GM18508 (cell line): ENCODE data around the gene ZNF354C.

Source experiments
- ATAC-seq: cut with Tn5 transposase; IDR thresholded peaks from one replicate; pipeline ENCODE4 v1.9.1; 2021; ENCODE audit warnings: moderate number of reproducible peaks; ENCODE audit not compliant: insufficient read depth, unreplicated experiment

Gene ZNF354C

DNA sequence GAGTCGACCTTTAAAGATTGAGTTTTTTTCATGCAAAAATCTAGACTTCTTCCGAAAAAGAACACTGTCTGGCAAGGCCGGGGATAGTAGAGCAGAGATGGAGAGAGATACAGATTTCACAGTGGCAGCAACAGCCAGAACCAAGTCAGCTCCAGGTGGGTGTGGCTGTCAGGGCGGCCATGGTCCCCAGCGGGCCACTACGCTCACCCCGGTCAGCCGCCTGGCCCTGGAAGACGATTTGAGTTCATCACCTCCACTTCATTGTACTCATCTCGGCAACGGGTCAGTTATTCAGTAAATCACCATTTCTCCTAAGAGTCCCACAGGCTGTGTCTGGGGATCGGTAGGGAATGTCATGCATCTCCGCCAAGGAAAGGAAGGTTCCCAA is 53.0 kb downstream of the ZNF354C start:
- ATAC-seq, result no peak

DNA sequence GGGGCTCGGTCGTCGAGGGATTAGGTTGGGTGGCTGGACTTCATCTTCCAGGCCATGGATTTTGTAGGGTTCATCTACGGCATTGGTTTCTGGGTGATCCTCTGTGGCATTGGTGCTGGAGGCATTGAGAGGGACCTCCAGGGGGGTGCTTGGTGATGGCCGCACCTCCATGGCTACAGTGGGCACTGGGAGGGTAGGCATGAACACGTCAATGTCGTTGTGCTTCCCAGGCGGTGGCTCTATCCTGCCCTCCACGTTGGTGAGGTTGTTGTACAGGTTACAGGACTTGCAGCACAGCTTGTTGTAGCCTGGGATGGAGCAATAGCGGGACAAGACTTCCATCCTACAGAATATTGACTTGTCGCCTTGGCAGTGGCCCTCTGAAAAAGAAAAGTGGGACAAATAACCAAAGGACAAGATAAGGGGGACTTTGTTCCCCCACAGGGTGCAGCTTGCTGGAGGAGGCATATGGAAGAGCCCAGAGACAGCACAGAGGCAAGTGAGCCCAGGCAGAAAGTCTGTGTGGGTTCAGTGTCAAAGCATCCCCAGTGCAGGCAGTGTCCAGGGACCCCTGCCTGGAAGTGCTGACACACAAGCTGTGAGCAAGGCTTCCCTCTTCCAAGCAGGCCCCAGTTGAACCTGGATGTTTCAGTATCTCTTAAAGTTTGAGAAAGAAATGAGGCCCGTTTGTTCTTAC is 53.9 kb downstream of the ZNF354C start:
- no peak for ATAC-seq

DNA sequence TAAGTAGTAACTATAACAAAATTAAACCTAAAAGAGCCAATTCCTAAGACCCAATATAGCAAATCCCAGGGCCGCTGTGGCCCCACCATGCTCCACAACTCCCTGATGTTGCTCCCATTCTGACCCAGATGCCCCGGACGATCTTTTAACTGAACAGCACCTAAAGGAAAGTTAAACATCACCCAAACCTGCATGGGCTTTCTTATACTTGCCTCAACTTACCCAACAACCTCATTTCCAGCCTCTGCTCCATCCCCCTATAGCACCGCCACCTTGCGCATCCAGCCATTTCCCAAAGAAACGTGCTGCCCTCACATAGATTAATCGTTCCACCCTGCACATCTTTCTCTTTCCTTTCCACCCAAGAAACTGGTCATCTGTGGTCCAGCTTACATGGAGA is 54.6 kb downstream of the ZNF354C start:
- no peak for ATAC-seq

DNA sequence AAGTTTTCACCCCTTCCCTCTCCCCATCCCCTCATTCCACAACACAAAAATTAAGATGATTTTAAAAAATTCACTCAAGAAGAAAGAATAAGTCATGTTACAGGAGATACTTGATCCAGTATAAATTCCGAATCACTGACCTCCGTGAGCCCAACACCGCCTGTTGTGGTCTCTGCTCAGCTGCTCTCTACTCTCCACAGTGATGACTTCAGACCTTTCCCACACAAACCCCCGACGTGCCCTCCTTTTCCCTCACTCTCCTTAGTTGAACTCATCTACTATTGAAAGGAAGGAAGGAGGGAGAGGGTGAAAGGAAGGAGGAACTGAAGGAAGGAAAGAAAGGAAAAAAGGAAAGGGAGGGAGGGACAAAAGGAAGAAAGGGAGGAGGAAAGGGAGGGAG is 55.1 kb downstream of the ZNF354C start:
- no peak for ATAC-seq

DNA sequence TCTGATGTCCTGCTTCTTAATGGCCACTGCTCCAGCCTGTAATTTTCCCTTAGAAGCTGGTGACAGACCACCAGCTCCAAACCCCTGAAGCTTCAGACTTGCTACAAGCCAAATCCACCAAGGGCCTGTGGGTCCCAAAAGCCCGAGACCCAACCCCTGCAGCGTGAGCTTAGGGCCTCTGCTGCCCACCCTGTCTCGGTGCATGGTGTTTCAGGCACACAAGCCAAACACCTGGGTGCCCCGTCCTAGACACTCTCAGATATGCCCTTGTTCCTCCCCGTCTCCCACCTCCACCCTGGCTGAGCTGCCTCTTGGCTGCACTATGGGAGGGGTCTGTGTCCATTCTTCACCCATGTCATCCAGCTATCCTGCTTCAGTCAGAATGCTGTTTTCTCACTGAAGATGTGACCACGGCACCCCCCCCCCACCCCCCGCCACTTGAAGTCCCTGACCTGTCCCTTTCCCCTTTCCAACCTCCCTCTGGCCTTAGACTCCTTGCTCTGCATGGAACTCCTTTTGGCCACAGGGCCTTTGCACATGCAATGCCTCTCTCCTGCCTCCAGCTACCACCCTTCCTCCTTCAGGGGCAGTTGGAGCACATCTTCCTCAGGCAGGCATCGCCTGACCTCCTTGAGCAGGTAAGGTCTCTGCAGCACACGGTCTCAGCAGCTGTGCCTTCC is 55.8 kb downstream of the ZNF354C start:
- no peak for ATAC-seq

DNA sequence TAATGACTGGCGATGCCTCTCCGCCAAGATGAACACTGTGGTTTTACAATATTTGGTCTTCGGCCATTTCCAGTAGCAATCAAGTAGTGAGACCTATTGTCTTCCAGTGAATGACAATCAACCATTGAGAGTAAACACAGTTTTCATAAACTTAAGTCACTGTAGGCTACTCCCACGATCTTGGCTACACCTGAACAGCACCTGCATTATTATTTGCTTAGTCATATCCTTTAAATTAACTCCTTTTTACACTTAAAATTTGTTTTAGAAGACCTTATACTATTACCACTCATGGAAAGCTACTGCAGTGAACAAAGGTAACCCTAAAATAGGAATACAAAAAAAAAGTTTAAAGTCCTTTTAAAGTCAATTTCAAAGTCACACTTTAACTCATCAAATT is 58.2 kb downstream of the ZNF354C start:
- no peak for ATAC-seq

DNA sequence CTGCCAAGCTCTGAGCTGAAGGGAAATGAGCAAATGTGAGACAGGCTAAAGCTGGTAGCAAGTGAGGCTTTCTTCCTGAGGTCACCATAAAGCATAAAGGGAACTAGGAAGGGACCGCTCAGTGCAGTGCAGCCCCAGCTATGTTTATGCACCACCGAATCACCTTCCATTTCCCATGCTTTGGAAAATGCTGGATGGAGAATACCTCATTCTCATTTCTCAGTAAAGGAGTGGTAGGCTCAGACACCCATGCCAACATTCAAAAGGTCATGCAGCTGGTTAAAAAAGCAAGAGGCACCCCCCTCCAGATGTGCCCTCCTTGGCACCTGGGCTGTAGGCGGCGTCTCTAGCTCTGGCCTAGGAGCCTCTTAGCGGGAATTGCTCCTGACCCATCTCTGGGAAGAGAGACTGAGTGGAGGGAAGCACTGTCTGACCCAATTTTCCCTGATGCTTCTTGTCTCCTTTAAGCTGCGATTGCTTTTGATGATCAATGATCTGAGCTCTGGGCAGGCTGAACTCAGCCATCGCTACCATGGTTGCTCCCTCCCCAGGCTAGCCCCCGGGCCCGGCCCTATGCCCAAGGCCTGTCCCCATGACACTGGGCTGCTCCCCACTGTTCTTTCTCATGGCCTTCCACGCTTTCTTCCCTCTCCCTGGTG is 58.7 kb downstream of the ZNF354C start:
- no peak for ATAC-seq

DNA sequence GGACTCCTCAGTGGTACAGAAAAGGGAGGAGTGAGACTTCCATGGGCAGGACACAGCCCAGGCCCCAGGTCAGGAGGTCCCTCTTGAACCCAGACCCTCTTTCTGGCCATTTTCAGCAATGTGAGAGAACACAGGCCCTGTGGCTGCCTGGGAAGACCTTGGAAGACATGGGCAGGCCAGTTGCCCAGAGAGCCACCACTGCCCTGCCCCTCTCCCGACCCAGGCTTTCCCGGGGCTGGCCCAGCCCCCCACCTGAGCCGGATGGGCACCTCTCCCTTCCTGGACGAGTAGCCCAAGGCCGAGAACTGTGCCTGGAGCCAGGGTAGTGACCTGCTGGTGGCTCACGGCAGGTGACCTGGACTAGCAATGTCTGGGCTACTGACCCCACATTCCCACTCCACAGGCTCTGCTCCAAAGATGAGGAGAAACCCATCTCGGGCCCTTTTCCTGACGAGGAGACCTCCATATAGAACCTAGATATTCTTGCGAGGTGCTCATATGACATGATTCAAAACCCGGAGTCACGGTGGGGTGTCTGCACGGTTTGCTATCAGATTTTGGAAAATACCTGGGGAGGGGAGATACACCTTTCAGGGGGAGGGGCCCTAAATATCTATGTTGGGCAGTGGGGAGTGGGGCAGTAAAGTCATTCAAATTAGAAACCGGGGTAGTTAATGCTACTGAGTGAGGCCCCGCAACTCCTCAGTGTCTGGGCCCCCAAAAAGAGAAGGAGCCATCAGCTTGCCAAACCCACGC is 59.4 kb downstream of the ZNF354C start:
- no peak for ATAC-seq

DNA sequence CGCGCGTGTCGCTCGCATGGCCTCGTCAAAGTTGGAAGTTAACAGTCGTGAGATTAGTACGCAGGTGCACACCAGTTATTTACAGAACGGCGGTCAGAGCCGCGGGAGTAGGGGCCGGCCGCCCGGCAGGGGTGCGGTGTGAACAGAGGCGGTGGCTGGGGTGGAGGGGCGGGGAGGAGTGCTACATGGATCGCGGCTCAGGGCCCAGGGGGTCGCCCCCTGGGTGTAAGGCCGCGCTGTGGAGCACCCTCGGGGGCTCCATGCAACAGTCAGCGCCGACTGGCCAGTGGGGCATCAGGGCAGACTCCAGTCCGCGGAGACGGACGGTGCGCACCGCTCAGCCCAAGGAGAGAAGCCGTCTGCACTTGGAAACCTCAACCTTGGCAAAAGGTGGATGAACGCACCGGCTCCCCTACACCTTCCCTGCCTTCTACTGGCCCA is 60.3 kb downstream of the ZNF354C start:
- ATAC-seq, result no peak

DNA sequence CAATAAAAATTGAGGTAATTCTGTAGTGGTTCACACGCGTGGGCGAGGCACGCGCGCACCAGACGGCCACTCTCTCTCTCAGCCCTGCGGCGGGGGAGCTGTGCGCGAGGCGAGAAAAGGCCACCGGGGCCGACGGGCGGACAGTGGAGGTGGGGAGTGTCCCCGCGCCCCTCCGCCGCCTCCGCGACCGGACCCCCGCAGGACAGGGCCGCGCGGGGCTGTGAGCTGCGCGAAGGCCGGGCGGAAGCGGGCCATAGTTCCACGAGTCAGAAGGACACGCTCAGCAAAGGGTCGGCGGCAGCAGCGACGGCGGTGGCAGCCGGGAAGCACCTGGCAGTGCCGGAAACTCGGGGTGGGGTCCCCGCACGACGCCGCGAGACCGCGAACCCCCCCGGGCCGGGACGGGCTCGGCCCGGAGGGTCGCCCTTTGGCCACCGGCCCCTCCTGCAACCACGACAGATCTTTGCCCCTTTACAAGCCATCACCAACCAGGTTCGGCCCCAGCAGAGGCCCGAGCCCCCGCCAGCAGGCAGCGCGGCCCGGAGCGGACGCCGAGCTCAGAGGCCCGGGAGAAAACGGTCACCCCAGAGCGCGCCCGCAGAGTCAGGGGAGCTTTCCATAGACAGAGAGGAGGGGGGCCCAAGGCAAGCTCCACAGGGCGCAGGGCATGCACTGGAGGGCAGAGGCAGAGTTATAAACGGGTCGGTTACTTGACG is 60.9 kb downstream of the ZNF354C start:
- no peak for ATAC-seq

DNA sequence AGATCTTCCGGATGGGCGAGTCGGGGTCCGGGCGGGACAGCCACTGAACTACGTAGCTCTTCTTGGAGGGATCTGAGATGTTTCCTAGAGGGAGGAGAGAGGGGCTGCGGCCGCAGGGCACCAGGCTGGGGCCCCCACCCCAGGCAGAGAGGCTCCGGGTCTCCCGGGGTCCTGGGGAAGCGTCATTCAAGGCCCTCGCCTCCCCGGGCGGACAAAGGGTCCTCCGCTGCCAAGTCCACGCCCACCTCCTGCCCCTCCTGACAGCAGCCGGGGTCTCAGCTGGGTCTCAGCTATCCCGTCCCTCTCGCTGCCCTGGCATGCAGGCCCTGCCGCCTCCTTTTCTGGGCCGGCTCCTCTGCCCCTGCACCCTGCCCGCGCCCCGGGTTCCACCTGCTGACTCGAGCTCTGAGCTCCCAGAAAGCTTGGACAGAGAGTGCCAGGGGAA is 61.5 kb downstream of the ZNF354C start:
- no peak for ATAC-seq

DNA sequence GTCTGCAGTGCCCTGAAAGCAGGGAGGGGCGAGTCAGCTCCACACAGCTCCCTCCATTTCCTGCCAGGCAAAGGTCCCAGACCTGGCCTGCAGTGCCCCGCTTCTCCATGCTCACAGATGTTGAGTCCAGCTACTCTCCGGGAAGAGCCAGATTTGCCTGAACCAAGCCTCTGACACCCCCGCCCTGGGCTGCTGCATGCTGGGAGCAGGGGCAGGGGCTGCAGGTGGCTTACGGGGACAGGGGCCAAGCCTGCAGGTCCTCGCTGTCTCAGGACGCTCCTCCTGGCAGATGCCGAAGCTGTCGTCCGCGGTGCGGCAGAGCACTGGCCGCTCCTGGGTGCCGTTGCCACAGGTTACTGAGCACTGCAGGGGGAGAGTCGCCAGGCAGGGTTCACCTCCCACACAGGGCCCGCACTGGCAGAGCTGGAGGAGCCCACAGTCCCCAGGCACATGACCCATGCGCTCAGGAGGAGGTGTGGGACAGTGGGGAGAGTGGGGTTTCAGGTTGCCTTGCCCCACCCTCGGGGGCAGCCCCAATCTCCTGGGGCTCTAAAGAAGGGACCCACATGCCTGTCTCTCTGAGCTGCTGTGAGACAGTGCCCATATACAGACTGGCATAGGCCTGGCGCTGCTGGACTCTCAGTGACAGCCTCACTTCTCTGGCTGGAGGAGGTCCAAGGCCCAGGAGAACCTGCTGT is 62.4 kb downstream of the ZNF354C start:
- no peak for ATAC-seq

DNA sequence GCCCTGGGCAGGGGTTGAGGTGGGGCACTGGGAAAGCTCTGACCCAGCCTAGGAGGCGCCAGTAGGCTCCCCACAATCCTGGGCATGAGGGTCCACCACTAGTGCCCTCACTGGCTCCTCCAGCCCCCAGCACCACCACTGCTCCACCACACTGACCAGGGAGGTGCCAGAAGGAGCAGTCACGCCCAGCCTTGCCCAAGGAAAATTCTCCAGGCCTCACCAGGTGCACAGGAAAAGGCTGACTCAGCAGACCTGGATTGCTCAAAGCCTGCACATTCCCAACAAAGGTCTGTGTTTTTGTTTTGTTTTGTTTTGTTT is 62.9 kb downstream of the ZNF354C start:
- no peak for ATAC-seq

DNA sequence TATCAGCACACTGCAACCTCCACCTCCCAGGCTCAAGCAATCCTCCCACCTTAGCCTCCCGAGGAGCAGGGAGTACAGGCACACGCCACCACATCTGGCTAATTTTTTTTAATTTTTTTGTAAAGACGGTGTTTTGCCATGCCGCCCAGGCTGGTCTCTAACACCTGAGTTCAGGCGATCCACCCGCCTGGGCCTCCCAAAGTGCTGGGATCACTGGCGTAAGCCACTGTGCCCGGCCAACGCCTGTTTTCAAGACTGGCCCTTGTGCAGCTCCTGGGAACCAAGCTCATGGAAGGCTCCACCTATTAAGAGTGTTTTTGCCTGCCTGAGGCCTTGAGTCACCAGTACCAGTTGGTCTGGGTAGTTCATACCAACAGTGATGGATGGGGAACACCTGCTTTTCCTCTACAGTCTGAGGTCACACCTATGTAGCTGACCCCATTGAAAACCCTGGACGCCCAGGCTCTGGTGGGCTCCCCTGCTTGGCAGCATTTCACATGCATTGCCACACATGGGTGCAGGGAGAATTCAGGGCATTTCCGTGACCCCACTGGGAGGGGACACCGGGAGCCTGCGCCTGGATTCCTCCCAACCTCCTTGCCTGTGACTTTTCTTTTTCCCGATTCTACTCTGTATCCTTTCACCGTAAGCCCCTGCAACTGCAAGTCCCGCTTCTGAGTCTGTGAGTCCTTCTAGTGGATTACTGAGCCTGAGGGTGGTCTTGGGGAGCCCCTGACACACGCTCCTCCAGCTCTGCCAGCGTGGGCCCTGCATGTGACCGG is 63.5 kb downstream of the ZNF354C start:
- ATAC-seq, result no peak

DNA sequence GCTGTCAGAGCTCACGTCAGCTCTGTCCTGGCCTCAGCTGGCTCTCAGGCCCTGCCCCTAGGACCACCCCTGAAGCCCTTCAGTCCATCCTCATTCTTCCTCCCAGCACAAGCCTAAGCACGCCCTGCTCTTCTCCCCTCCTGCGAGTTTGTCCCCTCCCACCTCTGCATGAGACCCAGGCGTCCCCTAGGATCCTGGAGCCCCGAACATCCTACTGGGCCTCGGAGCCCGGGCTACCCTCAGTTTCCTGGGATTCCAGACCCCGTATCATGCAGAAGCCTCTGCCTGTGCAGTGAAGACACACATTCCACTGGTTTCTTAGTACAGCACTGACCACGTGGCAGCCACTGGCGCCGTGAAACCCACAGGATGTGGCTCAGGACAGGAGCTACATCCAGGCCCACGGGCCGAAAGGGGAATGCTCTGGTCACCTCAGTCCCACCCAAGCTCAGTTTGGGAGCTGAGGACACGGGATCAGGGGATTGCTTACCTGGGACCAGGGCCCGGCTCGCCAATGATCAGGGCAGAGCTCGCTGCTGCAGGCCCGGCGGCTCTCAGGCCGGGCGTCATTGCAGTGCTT is 64.2 kb downstream of the ZNF354C start:
- no peak for ATAC-seq

DNA sequence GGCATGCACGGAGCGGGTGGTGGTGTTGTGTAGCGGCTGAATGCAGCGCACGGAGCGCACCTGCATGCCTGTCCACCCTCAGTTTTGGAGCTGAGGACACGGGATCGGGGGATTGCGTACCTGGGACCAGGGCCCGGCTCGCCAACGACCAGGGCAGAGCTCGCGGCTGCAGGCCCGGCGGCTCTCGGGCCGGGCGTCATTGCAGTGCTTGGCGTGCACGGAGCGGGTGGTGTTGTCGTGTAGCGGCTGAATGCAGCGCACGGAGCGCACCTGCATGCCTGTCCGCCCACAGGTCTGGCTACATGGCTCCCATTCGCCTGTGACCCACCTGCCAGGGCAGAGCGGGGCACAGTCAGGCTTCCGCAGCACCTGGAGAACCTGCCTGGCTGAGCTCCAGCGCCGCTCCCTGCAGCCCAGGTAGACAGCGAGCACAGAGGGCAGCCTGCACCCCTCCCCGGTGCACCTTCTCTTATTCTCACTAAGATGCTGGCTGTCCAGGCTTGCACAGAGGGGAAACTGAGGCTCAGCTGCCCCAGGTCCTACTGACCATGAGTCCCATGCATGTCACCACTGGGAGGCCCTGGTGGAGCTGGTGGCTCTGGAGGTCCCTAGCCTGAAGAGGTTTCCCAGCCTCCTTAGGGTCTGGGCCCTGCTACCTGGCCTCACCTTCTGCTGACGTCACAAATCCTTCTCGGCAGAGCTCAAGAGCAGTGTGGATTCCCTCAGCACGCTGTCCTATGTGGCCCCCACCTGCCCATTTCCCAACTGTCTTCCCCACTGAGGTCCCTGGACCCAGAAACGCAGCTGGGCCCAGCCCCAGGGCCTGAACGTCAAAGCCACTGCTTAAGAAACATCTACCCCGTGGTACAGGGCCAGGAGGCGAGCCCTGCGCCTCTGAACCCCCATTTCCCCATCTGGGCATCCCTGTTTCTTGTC is 64.9 kb downstream of the ZNF354C start:
- no peak for ATAC-seq

DNA sequence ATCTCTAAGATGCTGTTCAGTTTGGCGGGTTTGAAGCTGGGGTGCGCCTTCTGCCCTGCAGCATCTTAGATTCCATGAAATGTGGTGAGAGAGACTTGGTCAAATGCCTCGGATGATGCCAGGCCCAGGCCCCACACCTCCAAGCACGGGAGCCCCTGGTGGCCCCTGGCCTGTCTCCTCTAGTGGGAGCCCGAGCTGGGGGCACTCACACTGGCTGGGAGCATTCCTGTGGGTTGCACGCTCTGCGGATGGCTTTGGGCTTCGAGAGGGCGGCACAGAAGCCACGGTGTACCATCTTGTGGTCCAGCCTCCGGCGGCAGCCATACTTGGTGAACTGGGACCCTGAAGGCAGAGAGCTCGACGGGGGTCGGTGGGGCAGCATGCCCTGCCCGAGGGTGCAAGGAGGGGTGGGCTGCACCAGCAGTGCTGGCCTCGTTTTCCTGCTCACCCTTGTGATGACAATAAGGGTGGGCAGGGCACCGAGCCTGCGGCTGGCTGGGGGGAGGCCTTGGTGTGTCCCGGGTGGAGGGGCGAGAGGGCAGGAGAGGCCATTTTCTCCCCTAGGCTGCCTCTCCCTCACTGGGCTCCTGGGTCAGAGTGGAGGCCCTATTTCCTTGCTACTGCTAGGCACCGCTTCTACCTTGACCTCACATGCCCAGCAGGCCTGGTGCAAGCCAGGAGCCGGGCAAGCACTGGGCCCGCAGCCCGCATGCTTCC is 65.8 kb downstream of the ZNF354C start:
- ATAC-seq, result no peak
